ENCODE data around the gene DPF3. TPM values are rescaled to one million over a fixed set of nuclear protein-coding genes. Genes with fewer than 3 reads are reported as not detected.

Gene DPF3
- total RNA-seq, 2 experiments from 2014 or later: 0.27 to 0.31 TPM

- Histone ChIP-seq H3K4me1 (ENCODE audit: insufficient read depth, low read length) (no peaks in the 10 kb centered on the region), H3K9me3 (ENCODE audit: control insufficient read depth in 1 of 2, insufficient read depth in 1 of 2, low read length in 2 of 2) (peaks cover 16 to 26% of the 10 kb centered on the region in 2 experiments), H3K27me3 (ENCODE audit: control insufficient read depth in 1 of 2, insufficient read depth in 2 of 2, low read length in 2 of 2) (no peaks in the 10 kb centered on the region), H3K27ac (ENCODE audit: low read depth in 1 of 2, low read length in 2 of 2) (no peak overlapping the region), H3K4me3 (ENCODE audit: low read length) (no peak overlapping the region), H3K36me3 (ENCODE audit: insufficient read depth, low read length) (no peaks in the 10 kb centered on the region)
- Mint-ChIP-seq H3K4me1 (ENCODE audit: low read depth) (no peaks in the 10 kb centered on the region), H3K27ac (no peak overlapping the region), H3K4me3 (no peak overlapping the region), H3K9me3 (peaks cover 14% of the 10 kb centered on the region), H3K36me3 (ENCODE audit: low read depth) (peaks cover 8% of the 10 kb centered on the region), H3K27me3 (no peaks in the 10 kb centered on the region)
- DNase-seq (no peak), ATAC-seq (ENCODE audit: poor library complexity) (no peak)
- ChIA-PET CTCF (no interaction called here), POLR2A (no interaction called here)
- TF ChIP-seq CTCF (IDR thresholded peaks at IDR 0.05): no peak
- intact Hi-C loops (cut with DNase I, micrococcal nuclease): no loop called here
These were observed 135.5 kb downstream of the DPF3 start for GRCh38 chr14:72758420-72758819.

GRCh38 chr14:72756967-72757366 lies 136.9 kb downstream of the DPF3 start:
- H3K4me3 ChIP-seq (ENCODE audit: low read length): no peak overlapping the region
- ChIA-PET CTCF (no interaction called here), POLR2A (no interaction called here)
- no peaks in the 10 kb centered on the region for H3K4me1 ChIP-seq (ENCODE audit: insufficient read depth, low read length)
- Mint-ChIP-seq H3K4me1 (ENCODE audit: low read depth) (no peaks in the 10 kb centered on the region), H3K27me3 (no peaks in the 10 kb centered on the region), H3K4me3 (no peak overlapping the region), H3K36me3 (ENCODE audit: low read depth) (peaks cover 8% of the 10 kb centered on the region), H3K9me3 (peaks cover 12% of the 10 kb centered on the region), H3K27ac (no peak overlapping the region)
- H3K27me3 ChIP-seq (ENCODE audit: control insufficient read depth in 1 of 2, insufficient read depth in 2 of 2, low read length in 2 of 2): no peaks in the 10 kb centered on the region
- H3K36me3 ChIP-seq (ENCODE audit: insufficient read depth, low read length): no peaks in the 10 kb centered on the region
- TF ChIP-seq CTCF (IDR thresholded peaks at IDR 0.05): no peak
- peaks cover 16 to 21% of the 10 kb centered on the region in 2 experiments for H3K9me3 ChIP-seq (ENCODE audit: control insufficient read depth in 1 of 2, insufficient read depth in 1 of 2, low read length in 2 of 2)
- ATAC-seq (ENCODE audit: poor library complexity) (no peak), DNase-seq (no peak)
- intact Hi-C loops (cut with DNase I, micrococcal nuclease): no loop called here
- H3K27ac ChIP-seq (ENCODE audit: low read depth in 1 of 2, low read length in 2 of 2): no peak overlapping the region

- CTCF ChIA-PET: no interaction called here
- Mint-ChIP-seq H3K27ac (no peak overlapping the region), H3K4me3 (no peak overlapping the region), H3K27me3 (no peaks in the 10 kb centered on the region), H3K36me3 (ENCODE audit: low read depth) (peaks cover 8% of the 10 kb centered on the region), H3K9me3 (peaks cover 12% of the 10 kb centered on the region), H3K4me1 (ENCODE audit: low read depth) (no peaks in the 10 kb centered on the region)
- H3K9me3 ChIP-seq (ENCODE audit: control insufficient read depth in 1 of 2, insufficient read depth in 1 of 2, low read length in 2 of 2): peaks cover 16 to 21% of the 10 kb centered on the region in 2 experiments
- no peaks in the 10 kb centered on the region for H3K36me3 ChIP-seq (ENCODE audit: insufficient read depth, low read length)
- no peak overlapping the region for H3K4me3 ChIP-seq (ENCODE audit: low read length)
- no peak for TF ChIP-seq CTCF (IDR thresholded peaks at IDR 0.05)
- no peak for ATAC-seq (ENCODE audit: poor library complexity)
- H3K27me3 ChIP-seq (ENCODE audit: control insufficient read depth in 1 of 2, insufficient read depth in 2 of 2, low read length in 2 of 2): no peaks in the 10 kb centered on the region
- H3K4me1 ChIP-seq (ENCODE audit: insufficient read depth, low read length): no peaks in the 10 kb centered on the region
- POLR2A ChIA-PET: no interaction called here
- no peak for DNase-seq
- intact Hi-C loops (cut with DNase I, micrococcal nuclease): no loop called here
- H3K27ac ChIP-seq (ENCODE audit: low read depth in 1 of 2, low read length in 2 of 2): no peak overlapping the region
These were observed 138.1 kb downstream of the DPF3 start for GRCh38 chr14:72755766-72756165.
